HEK293 (cell line): ENCODE results near the gene EZH2.

Experiments used
- PRDM1 ChIP-seq: fragments of 450-650 bp; formaldehyde crosslinking; IDR thresholded peaks from 2 replicates; pipeline ENCODE4; 2016; ENCODE audit warnings: missing biosample characterization, missing genetic modification characterization
- ZNF624 ChIP-seq: fragments of 450-650 bp; formaldehyde crosslinking; IDR thresholded peaks from 2 replicates; pipeline ENCODE4 v1.5.1; 2017; ENCODE audit warnings: missing biosample characterization, missing genetic modification characterization
- TF ChIP-seq, protein P1 (sequence below): fragments of 450-650 bp; formaldehyde crosslinking; IDR thresholded peaks from 2 replicates; pipeline ENCODE4 v1.5.1; 2016; ENCODE audit warnings: missing biosample characterization, missing genetic modification characterization, borderline replicate concordance

DNA sequence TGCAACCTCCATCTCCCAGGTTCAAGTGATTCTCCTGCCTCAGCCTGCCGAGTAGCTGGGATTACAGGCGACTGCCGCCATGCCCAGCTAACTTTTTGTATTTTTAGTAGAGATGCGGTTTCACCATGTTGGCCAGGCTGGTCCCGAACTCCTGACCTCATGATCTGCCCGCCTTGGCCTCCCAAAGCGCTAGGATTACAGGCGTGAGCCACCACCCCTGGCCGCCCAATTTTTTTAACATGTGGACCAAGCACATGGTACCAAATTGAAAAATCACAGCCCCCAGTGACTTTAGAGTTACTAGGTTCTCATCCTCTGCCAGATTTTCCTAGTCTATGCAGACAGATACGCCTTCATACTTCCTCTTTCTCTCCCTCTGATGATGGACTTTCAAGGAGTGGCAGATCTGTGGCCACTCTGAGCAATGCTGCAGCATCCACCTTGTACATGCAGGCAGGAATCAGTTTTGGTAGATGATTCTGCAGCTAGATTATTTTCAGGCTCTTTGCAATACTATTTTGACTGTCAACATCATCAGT is 34.0 kb upstream of the EZH2 start:
- TF ChIP-seq, protein P1, sequence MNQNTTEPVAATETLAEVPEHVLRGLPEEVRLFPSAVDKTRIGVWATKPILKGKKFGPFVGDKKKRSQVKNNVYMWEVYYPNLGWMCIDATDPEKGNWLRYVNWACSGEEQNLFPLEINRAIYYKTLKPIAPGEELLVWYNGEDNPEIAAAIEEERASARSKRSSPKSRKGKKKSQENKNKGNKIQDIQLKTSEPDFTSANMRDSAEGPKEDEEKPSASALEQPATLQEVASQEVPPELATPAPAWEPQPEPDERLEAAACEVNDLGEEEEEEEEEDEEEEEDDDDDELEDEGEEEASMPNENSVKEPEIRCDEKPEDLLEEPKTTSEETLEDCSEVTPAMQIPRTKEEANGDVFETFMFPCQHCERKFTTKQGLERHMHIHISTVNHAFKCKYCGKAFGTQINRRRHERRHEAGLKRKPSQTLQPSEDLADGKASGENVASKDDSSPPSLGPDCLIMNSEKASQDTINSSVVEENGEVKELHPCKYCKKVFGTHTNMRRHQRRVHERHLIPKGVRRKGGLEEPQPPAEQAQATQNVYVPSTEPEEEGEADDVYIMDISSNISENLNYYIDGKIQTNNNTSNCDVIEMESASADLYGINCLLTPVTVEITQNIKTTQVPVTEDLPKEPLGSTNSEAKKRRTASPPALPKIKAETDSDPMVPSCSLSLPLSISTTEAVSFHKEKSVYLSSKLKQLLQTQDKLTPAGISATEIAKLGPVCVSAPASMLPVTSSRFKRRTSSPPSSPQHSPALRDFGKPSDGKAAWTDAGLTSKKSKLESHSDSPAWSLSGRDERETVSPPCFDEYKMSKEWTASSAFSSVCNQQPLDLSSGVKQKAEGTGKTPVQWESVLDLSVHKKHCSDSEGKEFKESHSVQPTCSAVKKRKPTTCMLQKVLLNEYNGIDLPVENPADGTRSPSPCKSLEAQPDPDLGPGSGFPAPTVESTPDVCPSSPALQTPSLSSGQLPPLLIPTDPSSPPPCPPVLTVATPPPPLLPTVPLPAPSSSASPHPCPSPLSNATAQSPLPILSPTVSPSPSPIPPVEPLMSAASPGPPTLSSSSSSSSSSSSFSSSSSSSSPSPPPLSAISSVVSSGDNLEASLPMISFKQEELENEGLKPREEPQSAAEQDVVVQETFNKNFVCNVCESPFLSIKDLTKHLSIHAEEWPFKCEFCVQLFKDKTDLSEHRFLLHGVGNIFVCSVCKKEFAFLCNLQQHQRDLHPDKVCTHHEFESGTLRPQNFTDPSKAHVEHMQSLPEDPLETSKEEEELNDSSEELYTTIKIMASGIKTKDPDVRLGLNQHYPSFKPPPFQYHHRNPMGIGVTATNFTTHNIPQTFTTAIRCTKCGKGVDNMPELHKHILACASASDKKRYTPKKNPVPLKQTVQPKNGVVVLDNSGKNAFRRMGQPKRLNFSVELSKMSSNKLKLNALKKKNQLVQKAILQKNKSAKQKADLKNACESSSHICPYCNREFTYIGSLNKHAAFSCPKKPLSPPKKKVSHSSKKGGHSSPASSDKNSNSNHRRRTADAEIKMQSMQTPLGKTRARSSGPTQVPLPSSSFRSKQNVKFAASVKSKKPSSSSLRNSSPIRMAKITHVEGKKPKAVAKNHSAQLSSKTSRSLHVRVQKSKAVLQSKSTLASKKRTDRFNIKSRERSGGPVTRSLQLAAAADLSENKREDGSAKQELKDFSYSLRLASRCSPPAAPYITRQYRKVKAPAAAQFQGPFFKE (tag by site-specific recombination): no peak
- TF ChIP-seq ZNF624 (tag by site-specific recombination): no peak
- TF ChIP-seq PRDM1 (tag by site-specific recombination): no peak
